ENCODE results near the gene EIF4H. TPM values are rescaled to one million over a fixed set of nuclear protein-coding genes. Genes with fewer than 3 reads are reported as not detected.
"Not testable (repeated sequence)": the region's sequence is repeated elsewhere in the genome, so short reads cannot be mapped to it uniquely, and the experiment has no call there.

The EIF4H gene
- total and polyA plus RNA-seq, 9 of the 15 experiments (the other 6 are each of a cell fraction or from before 2014, with no cell fraction given), result 11.0 to 435 (median 319) TPM

GRCh38 chr7:74194686-74195085, 20.5 kb downstream of the EIF4H start:
- Histone ChIP-seq H3K36me3 (ENCODE audit: control insufficient read depth, insufficient read depth, low read length) (peaks cover 72% of the 10 kb centered on the region), H3K9me1 (ENCODE audit: control insufficient read depth, insufficient read depth, low read length) (no peaks in the 10 kb centered on the region), H4K20me1 (replicated peaks; ENCODE audit: control insufficient read depth, insufficient read depth, low read length) (peaks cover 6% of the 10 kb centered on the region; the same call in 1 of the 2 replicates), H3K4me2 (ENCODE audit: insufficient read depth, low read length) (no peak overlapping the region), H3K4me3 (no peak overlapping the region), H3K9ac (ENCODE audit: insufficient read depth in 1 of 2, low read depth in 2 of 2, low read length in 2 of 2) (no peak overlapping the region), H3K27me3 (ENCODE audit: control insufficient read depth in 2 of 2, insufficient read depth in 2 of 2, low read length in 2 of 2) (no peaks in the 10 kb centered on the region), H3K9me3 (replicated peaks; ENCODE audit: control insufficient read depth, insufficient read depth, low read depth, low read length) (no peaks in the 10 kb centered on the region), H2AFZ (ENCODE audit: low read depth, low read length) (no peak overlapping the region), H3K27ac (ENCODE audit: extremely low read depth, low read depth, low read length) (no peak overlapping the region), H3K79me2 (ENCODE audit: control insufficient read depth, insufficient read depth, low read length) (peaks cover 16% of the 10 kb centered on the region), H3K4me1 (replicated peaks in 1 of 2; ENCODE audit: control insufficient read depth in 2 of 2, insufficient read depth in 2 of 2, low read length in 2 of 2) (no peaks in the 10 kb centered on the region)
- 96% methylated on average over 12 of the region's 14 CpGs for WGBS (ENCODE audit: insufficient coverage, low coverage, missing lambda C conversion rate)
- intact Hi-C loops (cut with micrococcal nuclease), result no loop called here
- in situ Hi-C loops (cut with MboI), result no loop called here
- FAIRE-seq, result no peak
- no peak for ATAC-seq
- POLR2A ChIA-PET, result interaction anchor here (2.4 to 7.2 kb wide), 2 partner anchors 11 to 18 kb away, joined by 18 to 86 read pairs; partner anchors contain the start of gene EIF4H
- no TSS peak for BruUV-seq (replicated peaks)
- TF ChIP-seq POLR2A (conservative IDR thresholded peaks at IDR 0.05), result peak; percentile 46; the same call in 1 of the 2 replicates
- no peak for TF ChIP-seq CREM (IDR thresholded peaks at IDR 0.05; ENCODE audit: low read depth)
- TF ChIP-seq SUPT5H (IDR thresholded peaks at IDR 0.05), result peak; percentile 52
- no peak for TF ChIP-seq RBM22 (IDR thresholded peaks at IDR 0.05; ENCODE audit: low read depth, low read length, poor library complexity, severe bottlenecking)
- TF ChIP-seq FUS (optimal IDR thresholded peaks at IDR 0.05; ENCODE audit: low read depth, low read length), result no peak
- no peak for DNase-seq (ENCODE audit: extremely low read depth in 1 of 4, low spot score in 3 of 4)
- CTCF ChIA-PET (ENCODE audit: low intra/inter-chr PET ratio), result no interaction called here

DNA sequence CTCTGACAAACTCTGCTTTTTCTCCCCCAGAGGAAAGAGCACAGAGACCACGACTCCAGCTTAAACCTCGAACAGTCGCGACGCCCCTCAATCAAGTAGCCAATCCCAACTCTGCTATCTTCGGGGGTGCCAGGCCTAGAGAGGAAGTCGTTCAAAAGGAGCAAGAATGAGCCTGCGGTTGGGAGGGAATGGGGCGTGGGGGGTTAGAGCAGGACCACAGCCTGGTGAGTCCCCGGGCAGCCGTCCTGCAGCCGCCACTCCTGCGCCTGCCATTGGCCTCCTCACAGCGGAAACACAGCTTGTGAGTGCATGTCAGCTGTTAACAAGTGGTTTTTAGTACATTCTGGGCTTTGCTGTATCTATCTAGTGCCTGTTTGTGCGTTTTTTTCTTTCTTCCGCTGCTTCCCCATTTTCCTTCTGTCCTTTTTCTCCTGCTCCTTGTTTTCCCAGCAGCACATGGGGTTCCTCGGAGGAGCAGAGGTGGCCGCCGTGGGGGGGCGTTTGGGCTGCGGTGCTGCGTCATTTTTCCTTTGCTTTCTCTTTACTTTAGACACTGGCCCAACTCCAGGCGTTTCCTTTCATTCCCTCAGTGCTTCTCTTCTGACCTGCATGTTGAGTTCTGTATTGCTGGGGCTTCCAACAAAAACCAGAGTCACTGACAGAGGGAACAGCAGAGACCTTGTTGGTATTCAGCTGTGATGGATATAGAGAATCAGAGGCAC, 21.1 kb downstream of the EIF4H start:
- Histone ChIP-seq H3K36me3 (ENCODE audit: control insufficient read depth, insufficient read depth, low read length) (peaks cover 66% of the 10 kb centered on the region), H3K79me2 (ENCODE audit: control insufficient read depth, insufficient read depth, low read length) (peaks cover 11% of the 10 kb centered on the region; the same call in 2 of the 3 replicates)
- H3K27ac ChIP-seq (ENCODE audit: extremely low read depth, low read depth, low read length); H3K4me3 ChIP-seq; BruUV-seq (replicated peaks); H3K27me3 ChIP-seq (ENCODE audit: control insufficient read depth in 2 of 2, insufficient read depth in 2 of 2, low read length in 2 of 2); in situ Hi-C loops (cut with MboI); H4K20me1 ChIP-seq (replicated peaks; ENCODE audit: control insufficient read depth, insufficient read depth, low read length); DNase-seq (ENCODE audit: extremely low read depth in 1 of 4, low spot score in 3 of 4); ATAC-seq; H3K9me1 ChIP-seq (ENCODE audit: control insufficient read depth, insufficient read depth, low read length); CTCF ChIA-PET (ENCODE audit: low intra/inter-chr PET ratio); H3K4me1 ChIP-seq (replicated peaks in 1 of 2; ENCODE audit: control insufficient read depth in 2 of 2, insufficient read depth in 2 of 2, low read length in 2 of 2); FAIRE-seq; H3K9ac ChIP-seq (ENCODE audit: insufficient read depth in 1 of 2, low read depth in 2 of 2, low read length in 2 of 2); H3K4me2 ChIP-seq (ENCODE audit: insufficient read depth, low read length); intact Hi-C loops (cut with micrococcal nuclease); H2AFZ ChIP-seq (ENCODE audit: low read depth, low read length); H3K9me3 ChIP-seq (replicated peaks; ENCODE audit: control insufficient read depth, insufficient read depth, low read depth, low read length): not testable (repeated sequence)
- POLR2A ChIA-PET, result interaction anchor here (2.4 to 7.2 kb wide), 3 partner anchors 11 to 18 kb away, joined by 14 to 86 read pairs (median 18); partner anchors contain the start of gene EIF4H
- WGBS (ENCODE audit: insufficient coverage, low coverage, missing lambda C conversion rate), result 92% methylated on average over 14 of the region's 23 CpGs

Measured in K562 (cell line).